Calu3 (cell line): Measurements from ENCODE around the gene GRAMD4. TPM values are rescaled to one million over a fixed set of nuclear protein-coding genes. Genes with fewer than 3 reads are reported as not detected.
"Not testable (repeated sequence)": the region's sequence is repeated elsewhere in the genome, so short reads cannot be mapped to it uniquely, and the experiment has no call there.

Experiments used
- BruUV-seq: library from RNA; stranded (reverse); fragments of 400-500 nt; replicated peaks from 2 replicates; lab custom pipeline; 2021; lab: Mats Ljungman, UMichigan
- CTCF ChIA-PET: fragments of 300-600 bp; sonication (Branson Sonifier 250); formaldehyde crosslinking; loops from one replicate; lab custom pipeline; 2022; ENCODE audit warnings: antibody characterized with exemption; lab: Charles Lee
- DNase-seq: peaks from one replicate; pipeline ENCODE4 v3.0.0; 2022
- H3K27ac Mint-ChIP-seq: one replicate; pipeline ENCODE4 v1.8.0; 2022; ENCODE audit warnings: mixed read lengths; ENCODE audit not compliant: unreplicated experiment
- H3K27me3 Mint-ChIP-seq: one replicate; pipeline ENCODE4 v1.8.0; 2022; ENCODE audit warnings: mixed read lengths; ENCODE audit not compliant: unreplicated experiment
- H3K36me3 Mint-ChIP-seq: one replicate; pipeline ENCODE4 v1.8.0; 2022; ENCODE audit warnings: mild to moderate bottlenecking, moderate library complexity, mixed read lengths; ENCODE audit not compliant: insufficient read depth, unreplicated experiment
- H3K4me1 Mint-ChIP-seq: one replicate; pipeline ENCODE4 v1.8.0; 2022; ENCODE audit warnings: mild to moderate bottlenecking, low read depth, mixed read lengths; ENCODE audit not compliant: unreplicated experiment
- H3K4me3 Mint-ChIP-seq: one replicate; pipeline ENCODE4 v1.8.0; 2022; ENCODE audit warnings: mild to moderate bottlenecking, low read depth, moderate library complexity, mixed read lengths; ENCODE audit not compliant: unreplicated experiment
- H3K9me3 Mint-ChIP-seq: one replicate; pipeline ENCODE4 v1.8.0; 2022; ENCODE audit warnings: low read depth, mixed read lengths; ENCODE audit not compliant: unreplicated experiment
- intact Hi-C: fragments of 100-400 bp; cut with micrococcal nuclease; formaldehyde crosslinking; loops from one replicate; pipeline ENCODE4 v1.10.0; 2022; ENCODE audit not compliant: unreplicated experiment
- total RNA-seq: library from RNA; stranded (reverse); gene quantifications from 2 replicates; pipeline ENCODE4 v1.2.3, GENCODE V29; 2022
- TF ChIP-seq, protein P1 (sequence below): fragments of 200-600 bp; IDR thresholded peaks from one replicate; pipeline ENCODE4 v1.8.0; 2022; ENCODE audit warnings: antibody characterized with exemption; ENCODE audit not compliant: unreplicated experiment

GRAMD4 gene
- total RNA-seq, 1 experiment from 2014 or later, result 61.2 TPM

DNA sequence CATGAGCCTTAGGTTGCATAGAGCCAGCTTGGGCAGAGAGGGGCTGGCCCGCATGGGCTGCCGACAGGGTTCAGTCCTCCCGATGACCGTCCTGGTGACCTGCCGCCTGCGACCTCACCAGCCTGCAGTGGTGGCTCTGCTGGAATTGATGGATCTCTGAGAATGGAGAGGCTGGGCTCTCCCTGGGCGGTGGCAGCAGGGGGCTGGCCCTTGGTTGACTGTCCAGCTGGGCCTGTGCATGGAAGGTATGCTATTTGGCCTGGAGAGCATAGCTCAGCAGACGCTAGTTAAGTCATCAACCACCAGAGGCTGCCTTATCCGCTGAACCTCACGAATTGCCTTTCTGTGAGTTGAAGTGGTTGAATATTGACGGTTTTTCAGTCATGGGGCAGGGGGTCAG is 19.7 kb downstream of the GRAMD4 start:
- CTCF ChIA-PET, result no interaction called here
- intact Hi-C loops, result no loop called here
- H3K36me3 Mint-ChIP-seq, result no peaks in the 10 kb centered on the region
- no peak overlapping the region for H3K27ac Mint-ChIP-seq
- peaks cover 5% of the 10 kb centered on the region for H3K9me3 Mint-ChIP-seq
- no TSS peak for BruUV-seq
- no peaks in the 10 kb centered on the region for H3K27me3 Mint-ChIP-seq
- H3K4me3 Mint-ChIP-seq, result no peak overlapping the region
- no peak for DNase-seq
- TF ChIP-seq, protein P1, sequence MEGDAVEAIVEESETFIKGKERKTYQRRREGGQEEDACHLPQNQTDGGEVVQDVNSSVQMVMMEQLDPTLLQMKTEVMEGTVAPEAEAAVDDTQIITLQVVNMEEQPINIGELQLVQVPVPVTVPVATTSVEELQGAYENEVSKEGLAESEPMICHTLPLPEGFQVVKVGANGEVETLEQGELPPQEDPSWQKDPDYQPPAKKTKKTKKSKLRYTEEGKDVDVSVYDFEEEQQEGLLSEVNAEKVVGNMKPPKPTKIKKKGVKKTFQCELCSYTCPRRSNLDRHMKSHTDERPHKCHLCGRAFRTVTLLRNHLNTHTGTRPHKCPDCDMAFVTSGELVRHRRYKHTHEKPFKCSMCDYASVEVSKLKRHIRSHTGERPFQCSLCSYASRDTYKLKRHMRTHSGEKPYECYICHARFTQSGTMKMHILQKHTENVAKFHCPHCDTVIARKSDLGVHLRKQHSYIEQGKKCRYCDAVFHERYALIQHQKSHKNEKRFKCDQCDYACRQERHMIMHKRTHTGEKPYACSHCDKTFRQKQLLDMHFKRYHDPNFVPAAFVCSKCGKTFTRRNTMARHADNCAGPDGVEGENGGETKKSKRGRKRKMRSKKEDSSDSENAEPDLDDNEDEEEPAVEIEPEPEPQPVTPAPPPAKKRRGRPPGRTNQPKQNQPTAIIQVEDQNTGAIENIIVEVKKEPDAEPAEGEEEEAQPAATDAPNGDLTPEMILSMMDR, result no peak
- H3K4me1 Mint-ChIP-seq, result no peaks in the 10 kb centered on the region

DNA sequence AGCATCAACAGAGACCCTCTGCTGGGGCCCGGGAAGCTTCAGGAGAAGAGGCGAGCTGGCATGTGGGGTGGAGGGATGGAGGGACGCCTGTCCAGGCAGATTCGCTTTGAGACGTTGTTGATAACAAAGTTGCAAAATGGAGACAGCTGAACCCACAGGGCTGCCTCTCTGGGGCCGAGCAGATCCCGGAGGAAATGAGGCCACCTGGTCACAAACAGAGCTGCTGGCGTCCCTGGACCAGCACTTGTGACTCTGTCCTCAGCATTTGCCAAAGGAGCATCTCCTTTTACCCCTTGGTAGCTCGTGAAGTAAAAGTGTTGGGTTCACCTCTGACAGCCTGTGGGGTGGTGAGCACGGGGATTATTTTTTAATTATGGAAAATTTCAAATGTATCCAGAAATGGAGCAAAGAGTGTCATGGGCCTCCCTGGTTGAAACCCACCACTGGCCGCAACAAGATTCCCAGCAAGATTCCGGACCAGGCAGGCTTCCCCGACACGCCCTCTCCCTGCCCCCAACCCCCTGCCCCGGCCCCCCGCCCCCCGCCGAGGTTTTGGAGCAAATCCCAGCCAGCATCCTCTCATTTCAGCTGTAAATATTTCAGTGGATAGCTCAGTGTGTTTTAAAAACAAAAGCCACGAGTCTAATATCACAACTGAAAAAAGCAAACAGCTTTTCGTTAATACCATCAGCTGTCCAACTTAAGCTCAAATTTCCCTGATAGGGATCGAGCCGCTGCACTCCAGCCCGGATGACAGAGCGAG is 20.3 kb downstream of the GRAMD4 start:
- Mint-ChIP-seq H3K36me3 (no peaks in the 10 kb centered on the region), H3K9me3 (peaks cover 5% of the 10 kb centered on the region), H3K27me3 (no peaks in the 10 kb centered on the region), H3K4me1 (no peaks in the 10 kb centered on the region), H3K4me3 (no peak overlapping the region), H3K27ac (no peak overlapping the region)
- TF ChIP-seq, protein P1, result no peak
- intact Hi-C loops, result no loop called here
- CTCF ChIA-PET, result no interaction called here
- no peak for DNase-seq
- no TSS peak for BruUV-seq

- CTCF ChIA-PET, result no interaction called here
- TF ChIP-seq, protein P1, result no peak
These were observed 21.7 kb downstream of the GRAMD4 start for GRCh38 chr22:46641811-46642266.

GRCh38 chr22:46642840-46643480 is 22.8 kb downstream of the GRAMD4 start:
- H3K4me1 Mint-ChIP-seq, intact Hi-C loops, H3K36me3 Mint-ChIP-seq, H3K27me3 Mint-ChIP-seq, H3K27ac Mint-ChIP-seq, DNase-seq, H3K4me3 Mint-ChIP-seq, H3K9me3 Mint-ChIP-seq, CTCF ChIA-PET, BruUV-seq: not testable (repeated sequence)

More at GRCh38 chr22:46641811-46642266, 21.7 kb downstream of the GRAMD4 start:
- no TSS peak for BruUV-seq
- intact Hi-C loops, result no loop called here
- no peak overlapping the region for H3K4me3 Mint-ChIP-seq
- H3K27ac Mint-ChIP-seq, result no peak overlapping the region
- H3K36me3 Mint-ChIP-seq, result no peaks in the 10 kb centered on the region
- peaks cover 5% of the 10 kb centered on the region for H3K4me1 Mint-ChIP-seq
- DNase-seq, result no peak
- H3K27me3 Mint-ChIP-seq, result no peaks in the 10 kb centered on the region
- H3K9me3 Mint-ChIP-seq, result peaks cover 5% of the 10 kb centered on the region
